NCI-H2227 (cell line): ENCODE data around the gene PTPRG.
"Not testable (repeated sequence)": the region's sequence is repeated elsewhere in the genome, so short reads cannot be mapped to it uniquely, and the experiment has no call there.

ENCODE experiments used
- DNase-seq: peaks from one replicate; lab custom pipeline; 2025; ENCODE audit not compliant: unreplicated experiment; lab: John Stamatoyannopoulos, UW

PTPRG gene

GRCh38 chr3:61748288-61748687, 186.9 kb downstream of the PTPRG start:
- DNase-seq: no peak

GRCh38 chr3:61750766-61751165, 189.4 kb downstream of the PTPRG start:
- DNase-seq: no peak

- no peak for DNase-seq
These were observed 197.5 kb downstream of the PTPRG start for GRCh38 chr3:61758839-61759238.

GRCh38 chr3:61760783-61761182, 199.4 kb downstream of the PTPRG start:
- not testable (repeated sequence) for DNase-seq

- DNase-seq: no peak
These were observed 200.5 kb downstream of the PTPRG start for GRCh38 chr3:61761694-61762430.

GRCh38 chr3:61765157-61765876, 203.9 kb downstream of the PTPRG start:
- DNase-seq: no peak

- DNase-seq: no peak
These were observed 207.1 kb downstream of the PTPRG start for GRCh38 chr3:61768284-61769037.

GRCh38 chr3:61769266-61769990, 208.1 kb downstream of the PTPRG start:
- no peak for DNase-seq

- DNase-seq: no peak
These were observed 210.6 kb downstream of the PTPRG start for GRCh38 chr3:61771976-61772375.

- no peak for DNase-seq
These were observed 211.1 kb downstream of the PTPRG start for GRCh38 chr3:61772456-61772855.

- DNase-seq: no peak
These were observed 213.0 kb downstream of the PTPRG start for GRCh38 chr3:61774279-61774890.

- no peak for DNase-seq
These were observed 215.0 kb downstream of the PTPRG start for GRCh38 chr3:61776390-61776789.

- no peak for DNase-seq
These were observed 216.1 kb downstream of the PTPRG start for GRCh38 chr3:61777483-61777882.

- DNase-seq: no peak
These were observed 216.7 kb downstream of the PTPRG start for GRCh38 chr3:61778095-61778494.

- DNase-seq: no peak
These were observed 218.6 kb downstream of the PTPRG start for GRCh38 chr3:61780016-61780415.

GRCh38 chr3:61780455-61781228, 219.3 kb downstream of the PTPRG start:
- DNase-seq: no peak

GRCh38 chr3:61783993-61784718, 222.8 kb downstream of the PTPRG start:
- no peak for DNase-seq

- no peak for DNase-seq
These were observed 227.5 kb downstream of the PTPRG start for GRCh38 chr3:61788623-61789507.
